IMR-90 (cell line): ENCODE measurements around the gene TENT5A.

ENCODE experiments used
- BHLHE40 ChIP-seq: fragments of 150-350 bp; IDR thresholded peaks from 2 replicates; pipeline ENCODE4 v1.6.1; 2016; ENCODE audit warnings: mild to moderate bottlenecking, low read depth, low read length
- CEBPB ChIP-seq: IDR thresholded peaks from 2 replicates; pipeline ENCODE4 v1.6.1; 2012; ENCODE audit warnings: low read depth, low read length, improper control_type of control experiment
- FOS ChIP-seq: fragments of 150-350 bp; IDR thresholded peaks from 2 replicates; pipeline ENCODE4 v1.6.1; 2016; ENCODE audit warnings: low read depth, low read length
- POLR2A ChIP-seq: IDR thresholded peaks from 2 replicates; pipeline ENCODE4 v1.6.1; 2012; ENCODE audit warnings: mild to moderate bottlenecking, low read depth, low read length
- RAD21 ChIP-seq: IDR thresholded peaks from 2 replicates; pipeline ENCODE4 v1.6.1; 2012; ENCODE audit warnings: low read length, improper control_type of control experiment
- RFX5 ChIP-seq: IDR thresholded peaks from 2 replicates; pipeline ENCODE4 v1.8.0; 2012; ENCODE audit warnings: low read depth, mild to moderate bottlenecking, low read length, moderate library complexity
- SMC3 ChIP-seq: fragments of 150-350 bp; IDR thresholded peaks from 2 replicates; pipeline ENCODE4 v1.6.1; 2016; ENCODE audit warnings: low read depth, mild to moderate bottlenecking, antibody characterized with exemption, low read length, moderate library complexity
- TF ChIP-seq, protein P1 (sequence below): conservative IDR thresholded peaks from 2 replicates; pipeline ENCODE4 v1.5.1; 2012; ENCODE audit warnings: mild to moderate bottlenecking, low read depth, low read length, improper control_type of control experiment

DNA sequence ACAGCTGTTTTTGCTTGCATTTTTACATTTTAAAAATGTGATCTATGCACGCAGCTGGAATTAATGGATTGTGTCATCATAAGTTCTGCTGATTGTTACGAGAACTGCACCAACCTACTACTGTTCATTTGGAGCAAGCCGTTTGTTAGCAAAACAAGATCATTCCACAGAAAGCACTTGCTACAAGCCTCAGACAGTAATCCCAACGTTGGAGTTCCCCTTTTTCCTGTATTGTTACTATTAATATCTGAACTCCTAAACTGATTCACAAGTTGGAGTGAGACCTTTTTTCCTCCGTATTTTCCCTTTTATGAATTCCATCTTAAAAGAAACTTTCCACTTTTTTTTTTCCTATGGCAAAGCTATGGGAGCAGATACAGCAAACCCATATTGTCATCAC lies 3.5 kb downstream of the TENT5A start:
- TF ChIP-seq POLR2A = no peak
- TF ChIP-seq, protein P1, sequence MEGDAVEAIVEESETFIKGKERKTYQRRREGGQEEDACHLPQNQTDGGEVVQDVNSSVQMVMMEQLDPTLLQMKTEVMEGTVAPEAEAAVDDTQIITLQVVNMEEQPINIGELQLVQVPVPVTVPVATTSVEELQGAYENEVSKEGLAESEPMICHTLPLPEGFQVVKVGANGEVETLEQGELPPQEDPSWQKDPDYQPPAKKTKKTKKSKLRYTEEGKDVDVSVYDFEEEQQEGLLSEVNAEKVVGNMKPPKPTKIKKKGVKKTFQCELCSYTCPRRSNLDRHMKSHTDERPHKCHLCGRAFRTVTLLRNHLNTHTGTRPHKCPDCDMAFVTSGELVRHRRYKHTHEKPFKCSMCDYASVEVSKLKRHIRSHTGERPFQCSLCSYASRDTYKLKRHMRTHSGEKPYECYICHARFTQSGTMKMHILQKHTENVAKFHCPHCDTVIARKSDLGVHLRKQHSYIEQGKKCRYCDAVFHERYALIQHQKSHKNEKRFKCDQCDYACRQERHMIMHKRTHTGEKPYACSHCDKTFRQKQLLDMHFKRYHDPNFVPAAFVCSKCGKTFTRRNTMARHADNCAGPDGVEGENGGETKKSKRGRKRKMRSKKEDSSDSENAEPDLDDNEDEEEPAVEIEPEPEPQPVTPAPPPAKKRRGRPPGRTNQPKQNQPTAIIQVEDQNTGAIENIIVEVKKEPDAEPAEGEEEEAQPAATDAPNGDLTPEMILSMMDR = no peak
- TF ChIP-seq SMC3 = no peak
- TF ChIP-seq CEBPB = no peak
- TF ChIP-seq FOS = no peak
- no peak for TF ChIP-seq BHLHE40
- TF ChIP-seq RFX5 = no peak
- TF ChIP-seq RAD21 = no peak
